WTC11 (cell line): ENCODE data around the gene OPRL1. TPM values are rescaled to one million over a fixed set of nuclear protein-coding genes. Genes with fewer than 3 reads are reported as not detected.

ENCODE experiments used
- ATAC-seq: fragments of 200-7000 bp; cut with Tn5 transposase; 2 replicates; pipeline ENCODE4 v1.10.0; 2021; ENCODE audit warnings: mild to moderate bottlenecking, moderate library complexity
- CTCF ChIA-PET: fragments of 300-600 bp; sonication (Branson Sonifier 250); formaldehyde crosslinking; loops from one replicate; lab custom pipeline; 2021; ENCODE audit warnings: antibody characterized with exemption; lab: Charles Lee
- POLR2A ChIA-PET: fragments of 350-600 bp; sonication (Branson Sonifier 250); formaldehyde crosslinking; loops from one replicate; lab custom pipeline; 2021; ENCODE audit warnings: antibody characterized with exemption; lab: Charles Lee
- DNase-seq: peaks from one replicate; pipeline ENCODE4 v3.0.0; 2021; ENCODE audit warnings: low spot score
- H3K27ac Mint-ChIP-seq: 2 replicates; pipeline ENCODE4 v1.8.0; 2021; ENCODE audit warnings: mixed read lengths
- H3K27me3 Mint-ChIP-seq: 2 replicates; pipeline ENCODE4 v1.8.0; 2021; ENCODE audit warnings: low read depth, mild to moderate bottlenecking, moderate library complexity, mixed read lengths
- H3K36me3 Mint-ChIP-seq: 2 replicates; pipeline ENCODE4 v1.8.0; 2021; ENCODE audit warnings: mixed read lengths
- H3K4me1 Mint-ChIP-seq: 2 replicates; pipeline ENCODE4 v1.8.0; 2022; ENCODE audit warnings: mixed read lengths
- H3K4me3 Mint-ChIP-seq: 2 replicates; pipeline ENCODE4 v1.8.0; 2021; ENCODE audit warnings: mild to moderate bottlenecking, moderate library complexity, mixed read lengths
- H3K9me3 Mint-ChIP-seq: 2 replicates; pipeline ENCODE4 v1.8.0; 2021; ENCODE audit warnings: mixed read lengths
- ATF1 ChIP-seq: sonication (generic); formaldehyde crosslinking; IDR thresholded peaks from 2 replicates; pipeline ENCODE4 v1.8.1; 2023; ENCODE audit warnings: mild to moderate bottlenecking, moderate library complexity, missing genetic modification reagents
- CREB1 ChIP-seq: sonication (generic); formaldehyde crosslinking; IDR thresholded peaks from 2 replicates; pipeline ENCODE4 v1.8.0; 2023; ENCODE audit warnings: mild to moderate bottlenecking, missing genetic modification reagents
- ETV6 ChIP-seq: sonication (generic); formaldehyde crosslinking; IDR thresholded peaks from 2 replicates; pipeline ENCODE4 v1.8.1; 2022; ENCODE audit warnings: mild to moderate bottlenecking, missing genetic modification reagents
- HMGA2 ChIP-seq: fragments of 250-450 bp; sonication (Bioruptor Pico); IDR thresholded peaks from 2 replicates; pipeline ENCODE4 v1.4.0; 2021; ENCODE audit warnings: mild to moderate bottlenecking, moderate library complexity
- NFATC4 ChIP-seq: fragments of 250-450 bp; sonication (Bioruptor Pico); IDR thresholded peaks from 2 replicates; pipeline ENCODE4 v1.9.0; 2021; ENCODE audit warnings: mild to moderate bottlenecking
- NFYB ChIP-seq: sonication (generic); formaldehyde crosslinking; conservative IDR thresholded peaks from 2 replicates; pipeline ENCODE4 v1.8.0; 2022; ENCODE audit warnings: low read depth, missing genetic modification reagents
- NR1H2 ChIP-seq: sonication (generic); formaldehyde crosslinking; IDR thresholded peaks from 2 replicates; pipeline ENCODE4 v1.9.0; 2021; ENCODE audit warnings: mild to moderate bottlenecking, moderate library complexity, missing genetic modification reagents
- RELA ChIP-seq: sonication (generic); formaldehyde crosslinking; IDR thresholded peaks from 2 replicates; pipeline ENCODE4 v1.8.1; 2022; ENCODE audit warnings: missing genetic modification reagents, mild to moderate bottlenecking, borderline replicate concordance
- SOX15 ChIP-seq: fragments of 250-450 bp; sonication (Bioruptor Pico); IDR thresholded peaks from 2 replicates; pipeline ENCODE4 v1.9.0; 2021; ENCODE audit warnings: mild to moderate bottlenecking
- TEAD1 ChIP-seq: sonication (generic); formaldehyde crosslinking; IDR thresholded peaks from 2 replicates; pipeline ENCODE4 v1.8.0; 2022; ENCODE audit warnings: mild to moderate bottlenecking, missing genetic modification reagents
- ZNF317 ChIP-seq: sonication (generic); formaldehyde crosslinking; IDR thresholded peaks from 2 replicates; pipeline ENCODE4 v1.8.1; 2023; ENCODE audit warnings: low read depth, mild to moderate bottlenecking, moderate library complexity, missing genetic modification reagents, borderline replicate concordance
- ZNF396 ChIP-seq: fragments of 250-450 bp; sonication (Bioruptor Pico); IDR thresholded peaks from 2 replicates; pipeline ENCODE4 v1.8.0; 2021; ENCODE audit warnings: mild to moderate bottlenecking, moderate library complexity, borderline replicate concordance
- total RNA-seq: library from RNA; stranded (reverse); gene quantifications from 3 replicates; pipeline ENCODE4 v1.2.3, GENCODE V29; 2021
- TF ChIP-seq, protein P1 (sequence below): fragments of 250-450 bp; sonication (Bioruptor Pico); IDR thresholded peaks from 2 replicates; pipeline ENCODE4 v1.8.0; 2021; ENCODE audit warnings: mild to moderate bottlenecking
- TF ChIP-seq, protein P2 (sequence below): fragments of 250-450 bp; sonication (Bioruptor Pico); IDR thresholded peaks from 2 replicates; pipeline ENCODE4 v1.9.0; 2021; ENCODE audit warnings: mild to moderate bottlenecking, borderline replicate concordance
- TF ChIP-seq, protein P3 (sequence below): sonication (generic); formaldehyde crosslinking; IDR thresholded peaks from 2 replicates; pipeline ENCODE4 v1.8.1; 2022; ENCODE audit warnings: low read depth, missing genetic modification reagents, borderline replicate concordance
- TF ChIP-seq, protein P4 (sequence below): sonication (generic); formaldehyde crosslinking; IDR thresholded peaks from 2 replicates; pipeline ENCODE4 v1.8.1; 2023; ENCODE audit warnings: mild to moderate bottlenecking, moderate library complexity, missing genetic modification reagents
- TF ChIP-seq, protein P5 (sequence below): sonication (generic); formaldehyde crosslinking; IDR thresholded peaks from 2 replicates; pipeline ENCODE4 v1.8.0; 2022; ENCODE audit warnings: mild to moderate bottlenecking, missing genetic modification reagents
- TF ChIP-seq, protein P6 (sequence below): sonication (generic); formaldehyde crosslinking; IDR thresholded peaks from 2 replicates; pipeline ENCODE4 v1.8.1; 2022; ENCODE audit warnings: mild to moderate bottlenecking, moderate library complexity, missing genetic modification reagents
- TF ChIP-seq, protein P7 (sequence below): sonication (generic); formaldehyde crosslinking; IDR thresholded peaks from 2 replicates; pipeline ENCODE4 v1.8.1; 2022; ENCODE audit warnings: mild to moderate bottlenecking, missing genetic modification reagents, moderate library complexity, borderline replicate concordance
- TF ChIP-seq, protein P8 (sequence below): sonication (generic); formaldehyde crosslinking; IDR thresholded peaks from 2 replicates; pipeline ENCODE4 v1.8.0; 2023; ENCODE audit warnings: missing genetic modification reagents
- TF ChIP-seq, protein P9 (sequence below): fragments of 250-450 bp; sonication (Bioruptor Pico); IDR thresholded peaks from 2 replicates; pipeline ENCODE4 v1.9.0; 2021; ENCODE audit warnings: mild to moderate bottlenecking

OPRL1 gene
- total RNA-seq, 1 experiment from 2014 or later, result 2.0 TPM

DNA sequence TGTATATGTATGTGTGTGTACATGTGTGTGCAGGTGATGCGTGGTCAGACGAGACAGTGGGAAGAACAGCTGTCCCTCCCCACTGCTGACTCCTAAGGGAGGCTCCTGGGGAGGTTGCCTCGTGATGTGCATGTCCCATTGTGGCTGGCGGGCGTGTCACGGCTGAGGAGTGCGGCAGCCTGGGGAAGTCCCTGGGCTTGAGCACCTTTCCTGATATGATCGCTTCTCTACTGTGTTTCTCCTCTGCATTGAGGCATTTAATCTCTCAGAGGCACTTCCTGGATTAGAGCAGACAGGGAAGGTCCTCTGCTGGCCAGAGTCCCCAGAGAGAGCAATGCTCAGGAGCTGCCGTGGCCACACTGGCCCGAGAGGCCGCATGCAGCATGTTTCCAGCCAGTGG is 16.0 kb downstream of the OPRL1 start:
- ChIA-PET CTCF (no interaction called here), POLR2A (no interaction called here)
- DNase-seq, result no peak
- no peak for ATAC-seq
- TF ChIP-seq ATF1 (CRISPR knock-in tag) (no peak), NFATC4 (CRISPR knock-in tag) (no peak), RELA (no peak), CREB1 (CRISPR knock-in tag) (no peak), ZNF317 (CRISPR knock-in tag) (no peak), ZNF396 (no peak), ETV6 (CRISPR knock-in tag) (no peak)
- TF ChIP-seq, protein P1, sequence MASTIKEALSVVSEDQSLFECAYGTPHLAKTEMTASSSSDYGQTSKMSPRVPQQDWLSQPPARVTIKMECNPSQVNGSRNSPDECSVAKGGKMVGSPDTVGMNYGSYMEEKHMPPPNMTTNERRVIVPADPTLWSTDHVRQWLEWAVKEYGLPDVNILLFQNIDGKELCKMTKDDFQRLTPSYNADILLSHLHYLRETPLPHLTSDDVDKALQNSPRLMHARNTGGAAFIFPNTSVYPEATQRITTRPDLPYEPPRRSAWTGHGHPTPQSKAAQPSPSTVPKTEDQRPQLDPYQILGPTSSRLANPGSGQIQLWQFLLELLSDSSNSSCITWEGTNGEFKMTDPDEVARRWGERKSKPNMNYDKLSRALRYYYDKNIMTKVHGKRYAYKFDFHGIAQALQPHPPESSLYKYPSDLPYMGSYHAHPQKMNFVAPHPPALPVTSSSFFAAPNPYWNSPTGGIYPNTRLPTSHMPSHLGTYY (CRISPR knock-in tag), result no peak
- TF ChIP-seq, protein P2, sequence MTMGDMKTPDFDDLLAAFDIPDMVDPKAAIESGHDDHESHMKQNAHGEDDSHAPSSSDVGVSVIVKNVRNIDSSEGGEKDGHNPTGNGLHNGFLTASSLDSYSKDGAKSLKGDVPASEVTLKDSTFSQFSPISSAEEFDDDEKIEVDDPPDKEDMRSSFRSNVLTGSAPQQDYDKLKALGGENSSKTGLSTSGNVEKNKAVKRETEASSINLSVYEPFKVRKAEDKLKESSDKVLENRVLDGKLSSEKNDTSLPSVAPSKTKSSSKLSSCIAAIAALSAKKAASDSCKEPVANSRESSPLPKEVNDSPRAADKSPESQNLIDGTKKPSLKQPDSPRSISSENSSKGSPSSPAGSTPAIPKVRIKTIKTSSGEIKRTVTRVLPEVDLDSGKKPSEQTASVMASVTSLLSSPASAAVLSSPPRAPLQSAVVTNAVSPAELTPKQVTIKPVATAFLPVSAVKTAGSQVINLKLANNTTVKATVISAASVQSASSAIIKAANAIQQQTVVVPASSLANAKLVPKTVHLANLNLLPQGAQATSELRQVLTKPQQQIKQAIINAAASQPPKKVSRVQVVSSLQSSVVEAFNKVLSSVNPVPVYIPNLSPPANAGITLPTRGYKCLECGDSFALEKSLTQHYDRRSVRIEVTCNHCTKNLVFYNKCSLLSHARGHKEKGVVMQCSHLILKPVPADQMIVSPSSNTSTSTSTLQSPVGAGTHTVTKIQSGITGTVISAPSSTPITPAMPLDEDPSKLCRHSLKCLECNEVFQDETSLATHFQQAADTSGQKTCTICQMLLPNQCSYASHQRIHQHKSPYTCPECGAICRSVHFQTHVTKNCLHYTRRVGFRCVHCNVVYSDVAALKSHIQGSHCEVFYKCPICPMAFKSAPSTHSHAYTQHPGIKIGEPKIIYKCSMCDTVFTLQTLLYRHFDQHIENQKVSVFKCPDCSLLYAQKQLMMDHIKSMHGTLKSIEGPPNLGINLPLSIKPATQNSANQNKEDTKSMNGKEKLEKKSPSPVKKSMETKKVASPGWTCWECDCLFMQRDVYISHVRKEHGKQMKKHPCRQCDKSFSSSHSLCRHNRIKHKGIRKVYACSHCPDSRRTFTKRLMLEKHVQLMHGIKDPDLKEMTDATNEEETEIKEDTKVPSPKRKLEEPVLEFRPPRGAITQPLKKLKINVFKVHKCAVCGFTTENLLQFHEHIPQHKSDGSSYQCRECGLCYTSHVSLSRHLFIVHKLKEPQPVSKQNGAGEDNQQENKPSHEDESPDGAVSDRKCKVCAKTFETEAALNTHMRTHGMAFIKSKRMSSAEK, result no peak
- TF ChIP-seq, protein P3, sequence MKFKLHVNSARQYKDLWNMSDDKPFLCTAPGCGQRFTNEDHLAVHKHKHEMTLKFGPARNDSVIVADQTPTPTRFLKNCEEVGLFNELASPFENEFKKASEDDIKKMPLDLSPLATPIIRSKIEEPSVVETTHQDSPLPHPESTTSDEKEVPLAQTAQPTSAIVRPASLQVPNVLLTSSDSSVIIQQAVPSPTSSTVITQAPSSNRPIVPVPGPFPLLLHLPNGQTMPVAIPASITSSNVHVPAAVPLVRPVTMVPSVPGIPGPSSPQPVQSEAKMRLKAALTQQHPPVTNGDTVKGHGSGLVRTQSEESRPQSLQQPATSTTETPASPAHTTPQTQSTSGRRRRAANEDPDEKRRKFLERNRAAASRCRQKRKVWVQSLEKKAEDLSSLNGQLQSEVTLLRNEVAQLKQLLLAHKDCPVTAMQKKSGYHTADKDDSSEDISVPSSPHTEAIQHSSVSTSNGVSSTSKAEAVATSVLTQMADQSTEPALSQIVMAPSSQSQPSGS, result no peak
- TF ChIP-seq, protein P4, sequence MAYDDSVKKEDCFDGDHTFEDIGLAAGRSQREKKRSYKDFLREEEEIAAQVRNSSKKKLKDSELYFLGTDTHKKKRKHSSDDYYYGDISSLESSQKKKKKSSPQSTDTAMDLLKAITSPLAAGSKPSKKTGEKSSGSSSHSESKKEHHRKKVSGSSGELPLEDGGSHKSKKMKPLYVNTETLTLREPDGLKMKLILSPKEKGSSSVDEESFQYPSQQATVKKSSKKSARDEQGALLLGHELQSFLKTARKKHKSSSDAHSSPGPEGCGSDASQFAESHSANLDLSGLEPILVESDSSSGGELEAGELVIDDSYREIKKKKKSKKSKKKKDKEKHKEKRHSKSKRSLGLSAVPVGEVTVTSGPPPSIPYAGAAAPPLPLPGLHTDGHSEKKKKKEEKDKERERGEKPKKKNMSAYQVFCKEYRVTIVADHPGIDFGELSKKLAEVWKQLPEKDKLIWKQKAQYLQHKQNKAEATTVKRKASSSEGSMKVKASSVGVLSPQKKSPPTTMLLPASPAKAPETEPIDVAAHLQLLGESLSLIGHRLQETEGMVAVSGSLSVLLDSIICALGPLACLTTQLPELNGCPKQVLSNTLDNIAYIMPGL (CRISPR knock-in tag), result no peak
- TF ChIP-seq, protein P5, sequence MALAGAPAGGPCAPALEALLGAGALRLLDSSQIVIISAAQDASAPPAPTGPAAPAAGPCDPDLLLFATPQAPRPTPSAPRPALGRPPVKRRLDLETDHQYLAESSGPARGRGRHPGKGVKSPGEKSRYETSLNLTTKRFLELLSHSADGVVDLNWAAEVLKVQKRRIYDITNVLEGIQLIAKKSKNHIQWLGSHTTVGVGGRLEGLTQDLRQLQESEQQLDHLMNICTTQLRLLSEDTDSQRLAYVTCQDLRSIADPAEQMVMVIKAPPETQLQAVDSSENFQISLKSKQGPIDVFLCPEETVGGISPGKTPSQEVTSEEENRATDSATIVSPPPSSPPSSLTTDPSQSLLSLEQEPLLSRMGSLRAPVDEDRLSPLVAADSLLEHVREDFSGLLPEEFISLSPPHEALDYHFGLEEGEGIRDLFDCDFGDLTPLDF (CRISPR knock-in tag), result no peak
- TF ChIP-seq, protein P6, sequence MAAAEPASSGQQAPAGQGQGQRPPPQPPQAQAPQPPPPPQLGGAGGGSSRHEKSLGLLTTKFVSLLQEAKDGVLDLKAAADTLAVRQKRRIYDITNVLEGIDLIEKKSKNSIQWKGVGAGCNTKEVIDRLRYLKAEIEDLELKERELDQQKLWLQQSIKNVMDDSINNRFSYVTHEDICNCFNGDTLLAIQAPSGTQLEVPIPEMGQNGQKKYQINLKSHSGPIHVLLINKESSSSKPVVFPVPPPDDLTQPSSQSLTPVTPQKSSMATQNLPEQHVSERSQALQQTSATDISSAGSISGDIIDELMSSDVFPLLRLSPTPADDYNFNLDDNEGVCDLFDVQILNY (CRISPR knock-in tag), result no peak
- no peak overlapping the region for H3K4me3 Mint-ChIP-seq
- peaks cover 7% of the 10 kb centered on the region for H3K4me1 Mint-ChIP-seq
- H3K27ac Mint-ChIP-seq, result no peak overlapping the region
- H3K9me3 Mint-ChIP-seq, result peaks cover 13% of the 10 kb centered on the region
- peaks cover 6% of the 10 kb centered on the region for H3K36me3 Mint-ChIP-seq
- H3K27me3 Mint-ChIP-seq, result 0 out of 2 replicates have a peak, but pooled peaks cover 6% of the 10 kb centered on the region

DNA sequence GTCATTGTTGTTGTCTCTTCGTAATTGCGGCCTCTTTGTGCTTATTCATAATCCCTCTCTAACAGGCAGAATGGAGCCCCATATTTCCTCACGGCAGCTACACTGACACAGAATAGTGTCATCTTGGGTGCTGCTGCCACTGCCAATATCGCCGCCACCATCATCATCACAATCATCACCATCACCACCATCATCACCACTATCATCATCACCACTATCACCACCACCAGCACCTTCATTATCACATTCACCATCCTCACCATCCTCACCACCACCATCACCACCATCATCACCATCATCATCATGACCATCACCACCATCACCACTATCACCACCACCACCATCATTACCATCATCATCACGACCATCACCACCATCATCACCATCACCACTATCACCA is 16.7 kb downstream of the OPRL1 start:
- H3K36me3 Mint-ChIP-seq, result peaks cover 6% of the 10 kb centered on the region
- no peak for ATAC-seq
- no peak for DNase-seq
- H3K4me3 Mint-ChIP-seq, result no peak overlapping the region
- H3K27me3 Mint-ChIP-seq, result peaks cover 12% of the 10 kb centered on the region
- ChIA-PET POLR2A (no interaction called here), CTCF (no interaction called here)
- H3K27ac Mint-ChIP-seq, result no peak overlapping the region
- peaks cover 13% of the 10 kb centered on the region for H3K9me3 Mint-ChIP-seq
- peaks cover 7% of the 10 kb centered on the region for H3K4me1 Mint-ChIP-seq
- TF ChIP-seq, protein P7, sequence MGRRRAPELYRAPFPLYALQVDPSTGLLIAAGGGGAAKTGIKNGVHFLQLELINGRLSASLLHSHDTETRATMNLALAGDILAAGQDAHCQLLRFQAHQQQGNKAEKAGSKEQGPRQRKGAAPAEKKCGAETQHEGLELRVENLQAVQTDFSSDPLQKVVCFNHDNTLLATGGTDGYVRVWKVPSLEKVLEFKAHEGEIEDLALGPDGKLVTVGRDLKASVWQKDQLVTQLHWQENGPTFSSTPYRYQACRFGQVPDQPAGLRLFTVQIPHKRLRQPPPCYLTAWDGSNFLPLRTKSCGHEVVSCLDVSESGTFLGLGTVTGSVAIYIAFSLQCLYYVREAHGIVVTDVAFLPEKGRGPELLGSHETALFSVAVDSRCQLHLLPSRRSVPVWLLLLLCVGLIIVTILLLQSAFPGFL, result no peak
- TF ChIP-seq, protein P8, sequence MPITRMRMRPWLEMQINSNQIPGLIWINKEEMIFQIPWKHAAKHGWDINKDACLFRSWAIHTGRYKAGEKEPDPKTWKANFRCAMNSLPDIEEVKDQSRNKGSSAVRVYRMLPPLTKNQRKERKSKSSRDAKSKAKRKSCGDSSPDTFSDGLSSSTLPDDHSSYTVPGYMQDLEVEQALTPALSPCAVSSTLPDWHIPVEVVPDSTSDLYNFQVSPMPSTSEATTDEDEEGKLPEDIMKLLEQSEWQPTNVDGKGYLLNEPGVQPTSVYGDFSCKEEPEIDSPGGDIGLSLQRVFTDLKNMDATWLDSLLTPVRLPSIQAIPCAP (CRISPR knock-in tag), result no peak
- TF ChIP-seq NR1H2 (CRISPR knock-in tag) (no peak), HMGA2 (no peak), SOX15 (CRISPR knock-in tag) (no peak), NFYB (CRISPR knock-in tag) (no peak), TEAD1 (CRISPR knock-in tag) (no peak)
- TF ChIP-seq, protein P9, sequence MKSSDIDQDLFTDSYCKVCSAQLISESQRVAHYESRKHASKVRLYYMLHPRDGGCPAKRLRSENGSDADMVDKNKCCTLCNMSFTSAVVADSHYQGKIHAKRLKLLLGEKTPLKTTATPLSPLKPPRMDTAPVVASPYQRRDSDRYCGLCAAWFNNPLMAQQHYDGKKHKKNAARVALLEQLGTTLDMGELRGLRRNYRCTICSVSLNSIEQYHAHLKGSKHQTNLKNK (CRISPR knock-in tag), result no peak
- TF ChIP-seq, protein P3, result no peak
